CD14-positive monocyte (primary cell): Measurements from ENCODE around the gene HYAL1. TPM values are rescaled to one million over a fixed set of nuclear protein-coding genes. Genes with fewer than 3 reads are reported as not detected.
A peak's percentile ranks its signal among the peaks of the same experiment; 100 is the strongest.

Experiments used
- DNase-seq, 3 donors: peaks; one replicate each; pipeline ENCODE4 v3.0.0-alpha.2; 2011 to 2022
- H2AFZ ChIP-seq: 2 replicates; pipeline ENCODE4 v1.6.0; 2012; ENCODE audit warnings: mild to moderate bottlenecking, low read depth, low read length, inconsistent platforms; ENCODE audit not compliant: insufficient read depth, poor library complexity, severe bottlenecking
- H3K27ac ChIP-seq, 2 donors: 1 replicate in 1 of 2; 2 replicates in 1 of 2; pipeline ENCODE4 v1.5.1; 2012 to 2013; ENCODE audit warnings: low read length in 2 of 2, control low read depth in 1 of 2, inconsistent platforms in 1 of 2, low read depth in 1 of 2, mild to moderate bottlenecking in 1 of 2
- H3K27me3 ChIP-seq, 2 donors: one replicate each; pipeline versions ENCODE4 v1.6.0 to v1.6.1; 2011 to 2013; ENCODE audit warnings: low read length in 2 of 2; ENCODE audit not compliant: control insufficient read depth in 2 of 2, insufficient read depth in 2 of 2
- H3K36me3 ChIP-seq, 2 donors: replicated peaks in 1 of 2; 1 replicate in 1 of 2; 2 replicates in 1 of 2; pipeline versions ENCODE4 v1.5.1 to v1.6.1; 2012 to 2013; ENCODE audit warnings: low read length in 2 of 2, control low read depth in 1 of 2, inconsistent platforms in 1 of 2, mild to moderate bottlenecking in 1 of 2; ENCODE audit not compliant: insufficient read depth in 2 of 2, control insufficient read depth in 1 of 2
- H3K4me1 ChIP-seq, 2 donors: 1 replicate in 1 of 2; 2 replicates in 1 of 2; pipeline versions ENCODE4 v1.5.1 to v1.6.1; 2012 to 2013; ENCODE audit warnings: low read length in 2 of 2, control low read depth in 1 of 2, inconsistent platforms in 1 of 2, mild to moderate bottlenecking in 1 of 2, moderate library complexity in 1 of 2; ENCODE audit not compliant: insufficient read depth in 2 of 2, control insufficient read depth in 1 of 2
- H3K4me2 ChIP-seq: replicated peaks from 2 replicates; pipeline ENCODE3; 2012; ENCODE audit warnings: low read length, moderate library complexity, mild to moderate bottlenecking; ENCODE audit not compliant: poor library complexity, severe bottlenecking; ENCODE audit errors: extremely low read depth
- H3K4me3 ChIP-seq, 3 experiments: fragments of 200-600 bp in 1 of 3; sonication (generic) in 1 of 3; replicated peaks in 1 of 3; 1 replicate in 2 of 3; 2 replicates in 1 of 3; pipeline ENCODE4 v1.5.1; 2011 to 2013; ENCODE audit warnings: low read length in 3 of 3, mild to moderate bottlenecking in 3 of 3, control low read depth in 2 of 3, low read depth in 2 of 3, inconsistent platforms in 1 of 3, moderate library complexity in 1 of 3
- H3K79me2 ChIP-seq: 2 replicates; pipeline ENCODE4 v1.6.0; 2012; ENCODE audit warnings: mild to moderate bottlenecking, control low read depth, inconsistent platforms, low read length, moderate library complexity; ENCODE audit not compliant: insufficient read depth
- H3K9ac ChIP-seq: 2 replicates; pipeline ENCODE4 v1.6.0; 2017; ENCODE audit warnings: low read length, mild to moderate bottlenecking; ENCODE audit not compliant: insufficient read depth, poor library complexity, severe bottlenecking
- H3K9me3 ChIP-seq, 2 donors: replicated peaks in 1 of 2; 1 replicate in 1 of 2; 2 replicates in 1 of 2; pipeline versions ENCODE4 v1.5.1 to v1.6.1; 2012 to 2013; ENCODE audit warnings: low read length in 2 of 2, control low read depth in 1 of 2; ENCODE audit not compliant: control insufficient read depth in 1 of 2, insufficient read depth in 1 of 2
- H4K20me1 ChIP-seq: 2 replicates; pipeline ENCODE4 v1.6.0; 2012; ENCODE audit warnings: mild to moderate bottlenecking, low read length, control low read depth, moderate library complexity; ENCODE audit not compliant: insufficient read depth
- H3K27ac Mint-ChIP-seq, 7 donors: one replicate each; pipeline ENCODE4 v1.8.0; 2020; ENCODE audit warnings: mild to moderate bottlenecking in 7 of 7, mixed read lengths in 7 of 7, moderate library complexity in 6 of 7, inconsistent platforms in 2 of 7
- H3K27me3 Mint-ChIP-seq, 3 donors: one replicate each; pipeline ENCODE4 v1.8.0; 2021 to 2022; ENCODE audit warnings: low read depth in 3 of 3, mild to moderate bottlenecking in 3 of 3, mixed read lengths in 3 of 3, moderate library complexity in 3 of 3, inconsistent platforms in 1 of 3
- H3K36me3 Mint-ChIP-seq, 2 donors: one replicate each; pipeline ENCODE4 v1.8.0; 2020; ENCODE audit warnings: mixed read lengths in 2 of 2, inconsistent platforms in 1 of 2, mild to moderate bottlenecking in 1 of 2
- H3K4me1 Mint-ChIP-seq: one replicate; pipeline ENCODE4 v1.8.0; 2020; ENCODE audit warnings: mild to moderate bottlenecking, mixed read lengths
- H3K4me3 Mint-ChIP-seq, 2 donors: one replicate each; pipeline ENCODE4 v1.8.0; 2020; ENCODE audit warnings: mild to moderate bottlenecking in 2 of 2, mixed read lengths in 2 of 2, moderate library complexity in 1 of 2
- H3K9me3 Mint-ChIP-seq, 7 donors: one replicate each; pipeline ENCODE4 v1.8.0; 2020 to 2022; ENCODE audit warnings: mixed read lengths in 7 of 7, mild to moderate bottlenecking in 6 of 7, moderate library complexity in 6 of 7, inconsistent platforms in 2 of 7
- WGBS: methylation state at CpG from one replicate; pipeline ENCODE4 v1.1.5; 2013; ENCODE audit warnings: missing lambda C conversion rate; ENCODE audit not compliant: insufficient coverage; 5-methylcytosine and 5-hydroxymethylcytosine counted together
- intact Hi-C, 2 donors: fragments of 100-400 bp; cut with micrococcal nuclease; formaldehyde crosslinking; loops; one replicate each; pipeline versions ENCODE4 v1.15.0 to v1.15.1; 2023
- polyA plus RNA-seq, 3 donors: library from polyadenylated mRNA; depleted of rRNA in 1 of 3; unstranded in 2 of 3; stranded (reverse) in 1 of 3; fragments of 300-500 nt in 2 of 3; fragments of >200 nt in 1 of 3; fragmentation: Illumina TruSeq in 2 of 3; gene quantifications; 1 replicate in 2 of 3; 2 replicates in 1 of 3; pipeline ENCODE4 v1.2.3, GENCODE V29; 2012 to 2021
- TF ChIP-seq, protein P1 (sequence below): fragments of 200-600 bp; IDR thresholded peaks from one replicate; pipeline ENCODE4 v1.8.0; 2022; ENCODE audit warnings: antibody characterized with exemption, mild to moderate bottlenecking

Gene HYAL1
- polyA plus RNA-seq, 3 donors, result 0.57 TPM; not detected in 2

DNA sequence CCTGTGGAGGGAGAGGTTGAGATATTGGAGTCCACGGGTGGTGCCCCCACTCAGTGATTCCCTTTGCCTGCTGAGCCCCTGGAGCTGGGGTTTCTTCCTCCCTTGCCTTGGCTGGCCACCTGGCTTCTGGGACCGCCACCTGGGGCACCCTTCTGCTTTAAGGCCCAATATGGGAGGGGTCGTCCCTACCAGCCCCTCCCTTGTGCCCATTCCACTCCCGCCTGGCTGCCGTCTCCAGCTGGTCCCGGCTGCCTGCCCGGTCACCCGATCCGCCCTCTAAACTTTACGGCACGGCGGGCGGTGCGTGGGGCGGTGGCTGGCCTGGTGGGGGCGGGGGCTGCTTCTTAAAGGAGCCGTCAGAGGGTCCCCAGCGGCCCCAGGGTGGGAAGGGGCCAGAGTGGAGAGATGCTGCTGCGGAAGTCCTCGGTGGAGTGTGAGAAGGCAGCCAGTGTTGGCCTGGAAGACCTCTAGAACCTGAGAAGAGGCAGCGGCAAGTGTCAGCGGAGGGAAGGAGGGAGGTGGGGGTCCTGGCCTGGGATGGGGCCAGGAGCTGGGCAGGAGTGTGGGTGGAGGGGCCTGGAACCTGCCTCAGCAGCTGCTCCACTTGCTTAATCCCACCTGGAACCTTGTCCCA, 36.0 kb downstream of the HYAL1 start:
- Mint-ChIP-seq H3K27me3 (peaks cover 34 to 47% (median 45%) of the 10 kb centered on the region in 3 donors), H3K36me3 (no peaks in the 10 kb centered on the region), H3K4me1 (peaks cover 3% of the 10 kb centered on the region), H3K27ac (no peak overlapping the region), H3K4me3 (peak overlapping the region in 1 of 2 donors; percentile 69), H3K9me3 (no peaks in the 10 kb centered on the region)
- intact Hi-C loops, result no loop called here
- Histone ChIP-seq H4K20me1 (peaks cover 11% of the 10 kb centered on the region), H3K9ac (no peak overlapping the region), H3K4me2 (no peak overlapping the region), H3K4me3 (no peak overlapping the region), H2AFZ (no peak overlapping the region), H3K36me3 (no peaks in the 10 kb centered on the region), H3K27ac (no peak overlapping the region), H3K79me2 (no peaks in the 10 kb centered on the region), H3K9me3 (no peaks in the 10 kb centered on the region), H3K27me3 (peaks cover 0 to 22% of the 10 kb centered on the region in 2 donors), H3K4me1 (no peaks in the 10 kb centered on the region)
- TF ChIP-seq, protein P1, sequence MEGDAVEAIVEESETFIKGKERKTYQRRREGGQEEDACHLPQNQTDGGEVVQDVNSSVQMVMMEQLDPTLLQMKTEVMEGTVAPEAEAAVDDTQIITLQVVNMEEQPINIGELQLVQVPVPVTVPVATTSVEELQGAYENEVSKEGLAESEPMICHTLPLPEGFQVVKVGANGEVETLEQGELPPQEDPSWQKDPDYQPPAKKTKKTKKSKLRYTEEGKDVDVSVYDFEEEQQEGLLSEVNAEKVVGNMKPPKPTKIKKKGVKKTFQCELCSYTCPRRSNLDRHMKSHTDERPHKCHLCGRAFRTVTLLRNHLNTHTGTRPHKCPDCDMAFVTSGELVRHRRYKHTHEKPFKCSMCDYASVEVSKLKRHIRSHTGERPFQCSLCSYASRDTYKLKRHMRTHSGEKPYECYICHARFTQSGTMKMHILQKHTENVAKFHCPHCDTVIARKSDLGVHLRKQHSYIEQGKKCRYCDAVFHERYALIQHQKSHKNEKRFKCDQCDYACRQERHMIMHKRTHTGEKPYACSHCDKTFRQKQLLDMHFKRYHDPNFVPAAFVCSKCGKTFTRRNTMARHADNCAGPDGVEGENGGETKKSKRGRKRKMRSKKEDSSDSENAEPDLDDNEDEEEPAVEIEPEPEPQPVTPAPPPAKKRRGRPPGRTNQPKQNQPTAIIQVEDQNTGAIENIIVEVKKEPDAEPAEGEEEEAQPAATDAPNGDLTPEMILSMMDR, result no peak
- 20% methylated on average over 17 of the region's 22 CpGs for WGBS
- no peak for DNase-seq

DNA sequence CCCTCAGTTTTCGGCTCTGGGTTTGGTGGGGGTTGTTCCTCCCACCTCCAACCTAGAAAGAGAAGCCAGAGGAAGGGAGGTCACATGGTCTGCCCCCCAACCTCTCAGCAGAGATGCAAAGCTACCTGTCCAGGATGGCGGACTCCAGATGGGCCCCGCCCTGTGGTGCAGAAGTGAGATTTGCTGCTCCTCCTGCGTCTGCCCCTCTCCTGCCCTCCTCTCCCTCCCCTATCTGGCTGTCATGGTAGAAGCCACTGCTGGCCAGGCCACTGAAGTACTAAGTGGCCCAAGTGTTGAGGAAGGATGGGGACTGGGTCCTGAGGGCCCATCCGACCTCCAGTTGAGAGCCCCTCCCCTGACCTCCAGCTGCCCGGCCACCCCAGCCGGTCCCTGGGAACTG, 36.5 kb downstream of the HYAL1 start:
- WGBS, result no CpG with 5 or more reads among the region's 7 CpGs
- H3K9me3 Mint-ChIP-seq, result no peaks in the 10 kb centered on the region
- peaks cover 3% of the 10 kb centered on the region for H3K4me1 Mint-ChIP-seq
- Histone ChIP-seq H3K4me1 (no peaks in the 10 kb centered on the region), H3K9ac (no peak overlapping the region), H2AFZ (no peak overlapping the region), H3K27ac (no peak overlapping the region), H3K4me3 (no peak overlapping the region), H3K9me3 (no peaks in the 10 kb centered on the region), H3K4me2 (no peak overlapping the region), H3K79me2 (no peaks in the 10 kb centered on the region), H3K27me3 (peaks cover 0 to 22% of the 10 kb centered on the region in 2 donors), H3K36me3 (no peaks in the 10 kb centered on the region), H4K20me1 (peaks cover 14% of the 10 kb centered on the region)
- intact Hi-C loops, result no loop called here
- H3K36me3 Mint-ChIP-seq, result no peaks in the 10 kb centered on the region
- TF ChIP-seq, protein P1, result no peak
- H3K27me3 Mint-ChIP-seq, result peaks cover 34 to 43% (median 42%) of the 10 kb centered on the region in 3 donors
- no peak overlapping the region for H3K27ac Mint-ChIP-seq
- H3K4me3 Mint-ChIP-seq, result peak overlapping the region in 1 of 2 donors; percentile 59
- DNase-seq, result no peak
